Right ventricle myocardium inferior (tissue), 1 donor: ENCODE data around the gene PAOX. TPM values are rescaled to one million over a fixed set of nuclear protein-coding genes. Genes with fewer than 3 reads are reported as not detected.
"Not testable (repeated sequence)": the region's sequence is repeated elsewhere in the genome, so short reads cannot be mapped to it uniquely, and the experiment has no call there.

Experiments used
- ATAC-seq: fragments of 200-7000 bp; cut with Tn5 transposase; one replicate; pipeline ENCODE4 v1.9.1; 2020; ENCODE audit warnings: mild to moderate bottlenecking, moderate library complexity
- DNase-seq: peaks from one replicate; pipeline ENCODE4 v3.0.0; 2021; ENCODE audit errors: missing footprints
- intact Hi-C: fragments of 100-400 bp; cut with DNase I; formaldehyde crosslinking; loops from one replicate; pipeline ENCODE4 v1.11.0; 2022
- total RNA-seq: library from RNA; stranded (reverse); fragmentation: NEBNext Ultra II Directional; extraction: Animal tissue kit (Norgen Biotek cat#: 25700); gene quantifications from one replicate; pipeline ENCODE4 v1.2.1, GENCODE V29; 2021
- donor health status: DM: no; HTN: yes; CAD: no; lungs with severe emphysema.

Gene PAOX
- total RNA-seq, 1 donor from 2014 or later, result 3.5 TPM

DNA sequence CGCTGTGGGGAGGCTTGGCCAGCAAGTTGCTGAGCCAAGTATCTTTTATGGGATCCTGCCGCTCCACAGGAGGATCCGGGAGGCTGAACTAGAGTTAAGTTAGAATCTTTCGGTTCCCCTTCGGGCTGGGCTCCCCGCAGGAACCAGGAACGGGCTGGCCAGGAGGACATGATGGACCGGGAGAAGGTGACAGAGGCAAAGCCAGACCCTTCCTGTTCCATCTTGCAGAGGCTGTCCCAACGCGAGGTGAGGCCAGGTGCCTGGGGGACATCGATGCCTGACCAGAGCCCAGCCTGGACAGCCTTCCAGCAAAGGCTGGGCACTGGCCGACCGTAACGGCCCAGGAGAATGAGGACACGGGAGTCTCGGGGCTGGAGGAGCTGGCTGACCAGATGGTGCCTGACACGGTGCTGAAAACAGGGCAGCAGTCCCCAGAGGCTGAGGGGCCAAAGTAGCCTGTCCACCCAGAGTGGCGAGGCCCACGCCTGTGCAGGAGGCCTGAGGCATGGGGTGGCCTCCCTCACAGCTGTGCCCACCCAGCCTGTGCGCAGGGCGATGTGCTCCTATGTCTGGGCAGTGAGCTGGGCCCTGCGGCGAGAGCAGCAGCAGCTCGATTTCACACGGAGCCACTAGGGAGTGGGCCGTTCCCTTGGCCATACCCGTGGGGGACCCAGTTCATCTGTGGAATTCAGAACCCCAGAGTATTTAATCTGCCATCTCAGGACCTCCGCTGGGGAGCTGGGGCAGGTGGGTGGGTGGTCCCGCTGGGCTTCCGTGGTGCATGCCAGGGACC is 1.8 kb upstream of the PAOX start:
- DNase-seq (peak; percentile 68), ATAC-seq (no peak)
- intact Hi-C loops, result no loop called here

- intact Hi-C loops, result no loop called here
- peak; percentile 63 for DNase-seq
- ATAC-seq, result no peak
Measured at GRCh38 chr10:133377818-133378250, 1.2 kb upstream of the PAOX start.

DNA sequence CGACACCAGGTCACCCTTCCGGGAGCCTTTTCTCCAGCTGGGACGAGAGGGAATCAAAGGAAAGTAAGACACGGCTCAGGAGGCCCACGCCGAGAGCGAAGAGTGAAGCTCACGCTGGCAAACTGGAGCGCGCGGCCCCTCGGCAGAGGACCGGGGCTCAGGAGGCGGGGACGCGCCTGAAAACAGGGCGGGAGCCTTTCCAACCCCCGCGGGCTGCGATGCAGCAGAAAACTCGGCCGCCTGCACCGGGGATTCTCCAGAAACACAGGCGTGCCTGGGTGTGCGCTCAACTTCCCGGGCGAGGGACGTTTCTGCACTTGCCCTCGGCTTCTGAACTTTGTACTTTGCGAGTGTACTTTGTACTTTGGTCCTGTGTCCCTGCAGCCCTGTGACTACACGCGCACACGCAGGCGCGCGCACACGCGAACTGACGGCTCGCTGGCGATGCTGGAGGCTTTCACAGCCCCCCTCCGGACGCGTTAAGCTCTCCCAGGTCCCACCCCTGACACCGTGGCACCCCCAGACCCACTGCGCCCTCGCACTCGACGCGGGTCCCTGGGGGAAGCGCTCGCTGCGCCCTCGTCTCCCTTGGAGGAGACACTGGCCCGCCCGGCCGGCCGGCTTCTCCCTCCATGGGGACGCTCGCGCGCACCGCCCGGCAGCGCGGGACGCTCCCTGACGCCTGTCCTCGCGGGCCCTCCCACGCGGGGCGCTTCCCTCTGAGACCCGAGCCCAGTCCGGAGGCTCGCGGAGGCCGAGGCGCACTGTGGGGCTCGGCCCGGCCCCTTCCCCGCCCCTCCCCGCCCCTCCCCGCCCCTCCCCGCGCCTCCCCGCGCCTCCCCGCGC is 588 bp upstream of the PAOX start:
- peak; percentile 87 for ATAC-seq
- intact Hi-C loops, result no loop called here
- DNase-seq, result peak; percentile 90

- ATAC-seq (peak; percentile 15), DNase-seq (peak; percentile 63)
- intact Hi-C loops, result no loop called here
Measured at GRCh38 chr10:133379801-133380666, 972 bp downstream of the PAOX start.

GRCh38 chr10:133381036-133381435 is 2.0 kb downstream of the PAOX start:
- intact Hi-C loops, result no loop called here
- no peak for ATAC-seq
- no peak for DNase-seq

DNA sequence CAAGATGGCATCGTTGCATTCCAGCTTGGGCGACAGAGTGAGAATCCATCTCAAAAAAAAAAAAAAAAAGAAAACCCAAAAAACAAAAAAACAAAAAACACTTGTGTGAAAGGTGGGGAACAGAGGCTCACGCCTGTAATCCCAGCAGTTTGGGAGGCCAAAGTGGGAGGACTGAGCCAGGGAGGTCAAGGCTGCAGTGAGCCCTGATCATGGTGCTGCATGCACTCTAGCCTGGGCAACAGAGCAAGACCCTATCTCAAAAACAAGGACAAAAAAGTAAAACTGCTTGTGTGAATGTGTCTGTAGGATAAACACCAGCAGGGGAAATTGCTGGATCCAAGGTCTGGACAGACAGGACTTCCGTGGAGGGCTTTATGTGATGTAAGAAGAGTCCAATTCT is 4.5 kb downstream of the PAOX start:
- intact Hi-C loops, result no loop called here
- ATAC-seq (no peak), DNase-seq (no peak)

- DNase-seq (no peak), ATAC-seq (no peak)
- intact Hi-C loops, result no loop called here
Measured at GRCh38 chr10:133384071-133384470, 5.0 kb downstream of the PAOX start.

GRCh38 chr10:133385214-133385613 is 6.2 kb downstream of the PAOX start:
- intact Hi-C loops, result no loop called here
- ATAC-seq (no peak), DNase-seq (no peak)

GRCh38 chr10:133386951-133387350 is 7.9 kb downstream of the PAOX start:
- ATAC-seq, intact Hi-C loops, DNase-seq: not testable (repeated sequence)

GRCh38 chr10:133388236-133388972 is 9.3 kb downstream of the PAOX start:
- intact Hi-C loops, result no loop called here
- ATAC-seq (no peak), DNase-seq (no peak)

GRCh38 chr10:133388973-133389818 is 10.1 kb downstream of the PAOX start:
- no peak for DNase-seq
- intact Hi-C loops, result no loop called here
- no peak for ATAC-seq

DNA sequence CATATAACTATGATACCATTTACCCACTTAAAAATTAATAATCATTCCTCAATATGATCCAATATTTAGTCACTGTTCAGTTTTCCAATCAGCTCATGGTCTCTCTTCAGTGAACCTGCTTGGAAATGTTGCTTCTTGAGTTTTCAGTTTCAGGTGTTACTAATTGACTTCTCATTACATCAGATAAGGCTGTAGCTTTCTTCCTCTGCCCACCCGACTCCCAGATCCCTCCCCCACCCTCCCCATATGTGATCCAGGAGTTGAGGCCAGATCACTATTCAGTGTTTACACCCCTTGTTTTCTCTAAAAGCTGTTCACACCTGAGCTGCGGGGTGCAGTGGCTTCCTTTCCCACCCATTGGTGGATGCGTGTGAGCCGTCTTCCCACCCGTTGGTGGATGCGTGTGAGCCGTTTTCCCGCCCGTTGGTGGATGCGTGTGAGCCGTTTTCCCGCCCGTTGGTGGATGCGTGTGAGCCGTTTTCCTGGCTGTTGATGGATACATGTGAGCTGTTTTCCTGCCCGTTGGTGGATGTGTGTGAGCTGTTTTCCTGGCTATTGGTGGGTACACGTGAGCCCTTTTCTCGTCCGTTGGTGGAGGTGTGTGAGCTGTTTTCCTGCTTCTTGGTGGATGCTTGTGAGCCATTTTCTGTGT is 11.7 kb downstream of the PAOX start:
- intact Hi-C loops, result no loop called here
- ATAC-seq, result no peak
- no peak for DNase-seq

DNA sequence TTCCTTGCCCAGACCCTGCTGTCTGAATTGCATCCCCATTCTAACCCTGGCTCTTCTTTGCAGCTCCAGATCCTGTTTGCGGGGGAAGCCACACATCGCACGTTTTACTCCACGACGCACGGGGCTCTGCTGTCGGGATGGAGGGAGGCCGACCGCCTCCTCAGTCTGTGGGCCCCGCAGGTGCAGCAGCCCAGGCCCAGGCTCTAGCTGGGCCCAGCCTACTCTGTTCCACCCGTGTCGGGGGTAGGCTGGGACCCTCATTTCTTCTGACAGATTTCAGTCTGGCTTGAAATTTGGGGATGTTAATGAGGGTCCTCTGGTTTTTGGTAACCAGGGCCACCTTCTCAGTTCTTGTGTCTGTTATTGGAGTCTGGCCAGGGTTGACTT is 12.2 kb downstream of the PAOX start:
- intact Hi-C loops, result no loop called here
- DNase-seq (no peak), ATAC-seq (no peak)

- intact Hi-C loops, result no loop called here
- no peak for DNase-seq
- ATAC-seq, result no peak
Measured at GRCh38 chr10:133391761-133392518, 12.9 kb downstream of the PAOX start.

- ATAC-seq (no peak), DNase-seq (no peak)
- intact Hi-C loops, result no loop called here
Measured at GRCh38 chr10:133393401-133394063, 14.5 kb downstream of the PAOX start.

- DNase-seq (peak; percentile 96), ATAC-seq (peak; percentile 98)
- intact Hi-C loops, result no loop called here
Measured at GRCh38 chr10:133394064-133394663, 15.1 kb downstream of the PAOX start, which contains the start of gene MTG1. TSS of gene MTG1 (plus strand) at chr10:133394157. CDS start at chr10:133394221, 64 bp downstream.
